ENCODE data around the gene CEP128.

The CEP128 gene

DNA sequence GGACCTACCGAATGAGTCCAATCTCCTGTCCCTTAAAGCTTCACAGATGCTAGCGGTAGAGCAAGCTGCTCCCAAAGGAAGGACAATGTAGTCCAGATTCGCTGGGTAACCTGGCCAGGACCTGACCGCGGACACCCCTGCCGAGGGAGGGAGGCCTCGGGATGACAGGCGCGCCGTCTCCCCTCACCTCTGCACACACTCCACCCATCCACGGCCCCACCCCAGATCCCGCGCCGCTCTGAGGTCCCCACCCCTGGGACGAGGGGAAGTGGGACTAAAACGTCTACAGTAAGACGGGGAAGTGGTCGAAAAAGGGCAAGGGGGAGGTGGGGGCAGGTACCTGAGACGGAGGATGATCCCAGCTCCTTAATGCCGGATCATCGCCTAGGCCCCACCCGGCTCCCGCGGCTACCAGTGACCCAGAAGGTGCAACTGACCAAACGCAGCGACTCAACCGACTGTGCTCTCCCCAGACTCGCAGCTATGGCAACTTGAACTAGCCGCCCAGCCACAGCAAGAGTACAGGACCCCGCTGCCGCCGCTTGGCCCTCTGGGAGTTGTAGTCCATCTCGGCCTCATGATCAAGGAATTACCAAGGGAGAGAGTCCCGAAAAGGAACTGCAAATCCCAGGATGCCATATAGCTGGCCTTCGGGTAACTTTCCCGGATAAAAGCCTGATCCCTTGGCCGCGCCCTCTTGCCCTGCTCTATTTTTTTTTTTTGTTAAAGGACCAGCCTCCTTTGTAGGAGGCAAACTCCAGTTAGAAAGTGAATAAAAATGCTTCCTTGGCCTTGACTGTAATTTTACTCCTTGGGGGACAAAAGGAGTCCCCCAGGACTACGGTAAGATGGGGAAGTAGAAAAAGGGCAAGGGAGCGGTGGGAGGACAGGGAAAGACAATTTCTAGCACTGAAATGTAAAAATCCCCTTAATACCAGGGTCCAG is at the start of gene CEP128:
CEP128 (minus strand) TSS at position 498 of the 945 bp plus-strand sequence.
- TF ChIP-seq GATA3 (IDR thresholded peaks at IDR 0.05; ENCODE audit: low read depth, low read length) (no peak), GATA2 (IDR thresholded peaks at IDR 0.05; ENCODE audit: low read depth, low read length) (no peak)

DNA sequence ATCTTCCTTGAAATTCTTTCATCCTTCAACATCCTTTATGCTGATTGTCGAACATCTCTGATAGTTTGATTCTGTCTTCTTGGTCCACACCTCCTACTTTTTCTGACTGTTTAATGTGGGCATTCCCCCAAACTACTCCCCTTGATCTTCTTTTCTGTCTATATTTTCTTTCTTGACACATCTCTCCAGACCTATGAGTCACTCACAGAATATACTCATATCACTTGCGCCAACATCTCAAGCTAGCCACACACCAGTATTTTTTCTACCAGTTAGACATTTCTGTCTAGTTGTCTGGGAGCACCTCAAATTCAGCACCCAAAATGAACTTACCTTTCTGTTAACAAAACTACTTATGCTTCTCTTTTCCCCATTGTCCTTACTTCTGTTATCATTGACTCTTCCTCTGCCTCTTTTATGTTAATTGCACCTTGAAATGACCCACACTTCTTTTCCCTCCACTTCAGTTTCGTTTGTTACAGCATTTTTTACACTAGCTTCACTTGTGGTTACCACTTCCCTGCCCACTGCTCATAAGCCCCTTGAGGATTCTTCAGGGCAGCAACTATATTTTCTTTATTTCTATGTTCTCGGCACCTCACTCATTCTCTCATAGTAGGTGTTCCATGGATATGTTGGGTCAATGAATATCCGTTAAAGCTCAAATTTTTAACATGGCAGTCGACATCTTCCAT is 47.3 kb upstream of the CEP128 start:
- TF ChIP-seq GATA3 (IDR thresholded peaks at IDR 0.05; ENCODE audit: low read depth, low read length): no peak
- no peak for TF ChIP-seq GATA2 (IDR thresholded peaks at IDR 0.05; ENCODE audit: low read depth, low read length)

DNA sequence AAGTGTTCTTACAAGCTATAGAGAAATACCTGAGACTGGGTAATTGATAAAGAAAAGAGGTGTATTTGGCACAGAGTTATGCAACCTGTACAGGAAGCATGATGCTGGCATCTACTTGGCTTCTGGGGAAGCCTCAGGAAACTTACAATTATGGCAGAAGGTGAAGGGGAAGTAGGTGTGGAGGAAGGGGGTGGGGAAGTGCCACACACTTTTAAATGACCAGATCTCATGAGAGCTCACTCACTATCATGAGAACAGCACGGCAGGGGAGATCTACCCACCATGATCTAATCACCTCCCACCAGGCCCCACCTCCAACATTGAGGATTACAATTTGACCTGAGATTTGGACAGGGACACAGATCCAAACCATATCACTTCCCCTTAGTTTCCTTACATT is 46.7 kb upstream of the CEP128 start:
- TF ChIP-seq GATA3 (IDR thresholded peaks at IDR 0.05; ENCODE audit: low read depth, low read length): no peak
- no peak for TF ChIP-seq GATA2 (IDR thresholded peaks at IDR 0.05; ENCODE audit: low read depth, low read length)

DNA sequence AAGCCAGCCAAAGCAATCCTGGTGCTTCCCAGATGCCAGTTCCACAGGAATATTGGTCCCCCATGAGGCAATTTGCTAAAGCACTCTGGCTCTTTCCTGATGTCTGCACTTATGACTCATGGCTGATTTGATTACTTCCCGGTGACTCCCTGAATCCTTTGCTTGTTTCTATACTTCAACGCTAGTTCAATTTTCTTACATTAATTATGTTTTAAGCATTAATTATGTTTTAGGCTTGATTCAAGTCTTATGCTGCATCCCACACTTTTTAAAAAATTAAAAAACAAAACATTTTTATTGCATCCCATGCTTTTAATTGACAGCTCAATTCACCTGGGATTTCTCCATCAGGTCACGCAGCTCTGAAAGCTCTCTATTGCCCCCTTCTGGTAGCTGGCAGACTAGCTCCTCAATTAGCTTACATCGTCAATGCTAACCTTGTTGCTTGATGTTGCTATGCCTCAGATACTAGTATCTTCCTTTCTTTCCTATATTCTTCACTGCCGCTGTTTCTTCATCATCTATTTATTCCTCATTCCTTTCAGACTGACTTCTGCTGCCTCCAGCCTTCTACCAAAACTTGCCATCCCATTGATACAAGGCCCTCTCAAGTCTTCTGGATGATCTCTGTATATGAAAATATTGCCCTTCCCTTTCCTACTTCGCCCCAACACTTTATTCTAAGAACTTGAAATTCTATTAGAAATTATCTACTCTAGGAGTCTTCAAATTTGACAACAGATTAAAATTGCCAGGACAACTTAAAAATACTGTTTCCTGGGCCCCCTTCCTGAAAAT is 45.9 kb upstream of the CEP128 start:
- TF ChIP-seq GATA3 (IDR thresholded peaks at IDR 0.05; ENCODE audit: low read depth, low read length) (no peak), GATA2 (IDR thresholded peaks at IDR 0.05; ENCODE audit: low read depth, low read length) (no peak)

DNA sequence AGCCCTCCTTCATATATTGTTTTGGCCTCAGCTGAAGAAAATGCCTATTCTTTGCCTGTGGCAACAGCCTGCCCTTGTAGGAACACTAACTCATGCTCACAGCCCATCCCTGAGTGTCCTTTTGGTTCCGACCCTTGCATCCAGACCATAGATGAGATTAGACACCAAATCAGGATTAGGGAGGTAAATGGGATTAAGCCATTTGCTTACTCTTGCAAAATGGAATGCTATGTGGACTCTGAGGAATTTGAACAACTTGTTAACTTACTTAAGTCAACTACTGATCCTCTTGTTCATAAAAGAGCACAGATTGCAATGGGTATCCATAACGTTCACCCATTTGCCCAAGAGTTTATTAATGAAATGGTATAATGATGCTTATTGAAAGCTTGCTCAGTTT is 41.2 kb upstream of the CEP128 start:
- TF ChIP-seq GATA2 (IDR thresholded peaks at IDR 0.05; ENCODE audit: low read depth, low read length): no peak
- no peak for TF ChIP-seq GATA3 (IDR thresholded peaks at IDR 0.05; ENCODE audit: low read depth, low read length)

DNA sequence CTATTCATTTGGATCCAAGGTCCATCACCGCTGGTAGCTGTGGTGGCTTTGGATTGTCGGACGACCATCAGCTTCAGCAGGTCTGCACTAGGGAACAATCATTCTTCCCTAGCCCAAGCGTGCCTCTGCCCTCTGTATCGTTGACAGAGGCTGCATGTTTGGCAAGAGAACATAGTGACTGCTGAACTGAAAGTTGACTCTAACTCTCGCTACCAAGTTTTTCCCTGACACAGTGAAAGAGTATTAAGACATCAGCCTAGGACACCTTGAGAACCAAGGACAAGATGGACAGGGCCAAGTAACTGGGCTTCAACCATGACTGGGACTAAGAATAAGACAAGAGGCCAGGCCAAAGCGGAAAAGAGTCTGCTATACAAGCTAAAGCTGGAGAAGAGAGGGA is 40.1 kb upstream of the CEP128 start:
- no peak for TF ChIP-seq GATA3 (IDR thresholded peaks at IDR 0.05; ENCODE audit: low read depth, low read length)
- no peak for TF ChIP-seq GATA2 (IDR thresholded peaks at IDR 0.05; ENCODE audit: low read depth, low read length)

DNA sequence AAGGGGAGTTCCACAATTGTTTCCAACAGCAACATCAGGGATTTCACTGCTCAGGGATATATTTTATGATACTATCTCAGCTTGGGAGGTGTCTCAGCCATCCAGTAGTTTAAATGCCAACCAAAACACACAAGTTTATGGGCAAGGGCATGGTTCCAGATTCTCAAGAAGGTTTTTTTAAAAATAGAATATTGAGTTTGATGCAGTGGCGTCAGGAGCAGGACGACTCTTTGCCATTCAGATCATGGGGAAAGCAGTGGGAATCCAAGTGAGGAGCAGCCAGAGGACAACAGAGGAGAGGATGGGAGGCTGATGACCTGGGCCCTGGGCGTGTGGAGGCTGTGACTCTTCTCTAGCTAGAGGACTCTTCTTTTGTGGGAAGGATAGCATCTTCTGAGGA is 39.6 kb upstream of the CEP128 start:
- TF ChIP-seq GATA3 (IDR thresholded peaks at IDR 0.05; ENCODE audit: low read depth, low read length): no peak
- no peak for TF ChIP-seq GATA2 (IDR thresholded peaks at IDR 0.05; ENCODE audit: low read depth, low read length)

DNA sequence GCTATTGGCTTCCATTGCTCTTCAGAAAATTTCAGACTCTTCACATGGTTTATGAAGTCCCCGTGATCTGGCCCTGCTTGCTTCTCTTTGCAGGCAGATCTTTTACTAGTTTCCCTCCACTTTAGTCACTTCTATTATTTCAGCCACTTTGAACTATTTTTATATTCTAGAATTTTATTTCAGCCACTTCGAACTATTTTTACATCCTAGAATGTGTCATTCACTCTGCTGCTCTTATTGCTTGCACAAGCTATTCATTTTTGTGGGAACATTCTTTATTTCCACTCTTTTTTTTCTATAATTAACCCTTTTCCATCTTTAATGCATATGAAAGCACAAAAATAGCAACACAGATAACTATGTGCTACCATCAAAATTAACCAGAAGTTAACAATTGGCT is 38.4 kb upstream of the CEP128 start:
- TF ChIP-seq GATA3 (IDR thresholded peaks at IDR 0.05; ENCODE audit: low read depth, low read length): no peak
- TF ChIP-seq GATA2 (IDR thresholded peaks at IDR 0.05; ENCODE audit: low read depth, low read length): no peak

DNA sequence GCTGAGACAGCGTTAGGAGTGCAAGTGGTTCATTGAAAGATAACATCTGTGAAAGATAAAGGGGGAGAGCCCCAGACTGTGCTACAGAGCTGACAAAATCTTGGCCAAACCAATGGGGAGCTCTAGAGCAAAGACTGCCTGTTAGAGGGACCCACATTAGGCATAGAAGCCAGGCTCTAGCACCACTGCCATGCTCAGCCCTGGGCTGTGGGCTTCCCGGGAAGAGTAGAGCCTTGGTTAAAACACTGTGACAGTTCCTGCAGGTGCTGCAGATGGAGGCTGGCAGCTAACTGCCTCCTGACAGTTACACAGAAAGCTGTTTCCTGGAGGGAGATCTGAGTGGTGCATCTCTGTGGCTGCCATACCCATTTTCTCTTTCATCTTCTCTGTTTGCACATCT is 36.9 kb upstream of the CEP128 start:
- TF ChIP-seq GATA3 (IDR thresholded peaks at IDR 0.05; ENCODE audit: low read depth, low read length) (no peak), GATA2 (IDR thresholded peaks at IDR 0.05; ENCODE audit: low read depth, low read length) (peak; percentile 56; the same call in 1 of the 2 replicates)

DNA sequence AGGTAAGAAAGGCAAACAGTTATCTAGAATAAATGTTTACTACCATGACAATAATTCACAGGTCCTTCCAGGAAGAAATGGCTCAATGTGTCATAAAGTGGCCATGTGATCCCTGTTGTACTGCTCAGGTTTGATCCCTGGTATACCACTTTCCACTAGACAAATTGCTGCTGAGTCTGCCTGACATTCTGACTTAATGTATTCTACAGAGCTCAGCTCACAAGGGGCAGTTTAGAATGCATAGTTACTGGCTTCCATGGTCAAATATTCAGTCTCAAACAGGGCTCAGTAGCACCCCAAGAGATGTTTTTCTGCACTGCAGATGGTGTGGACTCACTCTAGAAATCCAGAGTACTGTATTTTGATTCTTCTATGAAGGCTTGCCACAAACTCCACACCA is 35.7 kb upstream of the CEP128 start:
- TF ChIP-seq GATA2 (IDR thresholded peaks at IDR 0.05; ENCODE audit: low read depth, low read length): no peak
- no peak for TF ChIP-seq GATA3 (IDR thresholded peaks at IDR 0.05; ENCODE audit: low read depth, low read length)

DNA sequence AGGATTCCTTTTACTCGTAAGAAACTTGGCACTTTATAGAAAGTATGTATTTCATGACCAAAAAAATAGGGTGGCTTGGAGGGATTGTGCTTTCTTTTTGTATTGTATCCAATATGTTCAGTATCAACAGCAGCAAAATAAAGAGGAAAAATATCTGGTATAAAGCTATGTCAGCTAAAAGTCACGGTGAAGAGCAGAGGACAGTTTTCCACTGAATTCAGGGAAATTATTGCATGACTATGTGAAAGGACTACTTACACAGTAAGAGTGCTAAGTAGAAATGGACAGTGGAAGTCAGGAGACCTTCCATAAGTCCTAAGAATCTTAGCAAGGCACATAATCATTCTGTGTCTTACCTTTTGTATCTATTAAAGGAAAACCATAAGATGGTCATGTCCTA is 33.1 kb upstream of the CEP128 start:
- no peak for TF ChIP-seq GATA2 (IDR thresholded peaks at IDR 0.05; ENCODE audit: low read depth, low read length)
- TF ChIP-seq GATA3 (IDR thresholded peaks at IDR 0.05; ENCODE audit: low read depth, low read length): no peak

DNA sequence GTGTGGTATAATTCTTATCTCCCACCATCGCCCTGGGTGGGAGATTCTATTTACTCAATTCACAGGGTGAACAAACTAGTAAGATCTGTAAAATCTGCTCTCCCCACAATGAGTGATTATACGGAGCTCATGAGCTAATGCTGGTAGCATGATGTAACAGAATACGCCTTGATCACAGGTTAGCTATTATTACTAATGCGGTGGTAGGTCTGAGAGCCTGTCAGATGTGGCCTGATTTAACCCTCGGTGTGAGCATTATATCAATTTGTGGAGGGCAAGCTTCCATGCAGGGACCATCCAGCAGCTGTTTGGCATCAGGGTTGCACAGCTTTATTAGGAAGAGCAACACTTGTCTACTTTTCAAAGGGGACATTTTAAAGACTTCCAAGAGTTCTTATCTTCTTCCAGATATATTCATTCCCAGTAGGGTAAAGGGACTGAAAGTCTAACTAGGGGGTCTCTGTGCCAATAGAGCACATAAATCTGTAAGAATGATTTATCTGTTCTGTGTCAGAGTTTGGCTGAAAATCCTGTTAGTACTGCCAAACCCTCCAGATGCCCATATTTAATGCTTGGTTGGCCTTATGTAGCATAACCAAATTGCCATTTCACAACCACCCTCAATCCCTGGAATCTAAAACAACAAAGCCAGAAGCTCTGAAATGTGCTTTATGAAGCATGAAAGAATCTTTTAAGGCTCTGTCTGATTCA is 32.5 kb upstream of the CEP128 start:
- TF ChIP-seq GATA3 (IDR thresholded peaks at IDR 0.05; ENCODE audit: low read depth, low read length): no peak
- no peak for TF ChIP-seq GATA2 (IDR thresholded peaks at IDR 0.05; ENCODE audit: low read depth, low read length)

DNA sequence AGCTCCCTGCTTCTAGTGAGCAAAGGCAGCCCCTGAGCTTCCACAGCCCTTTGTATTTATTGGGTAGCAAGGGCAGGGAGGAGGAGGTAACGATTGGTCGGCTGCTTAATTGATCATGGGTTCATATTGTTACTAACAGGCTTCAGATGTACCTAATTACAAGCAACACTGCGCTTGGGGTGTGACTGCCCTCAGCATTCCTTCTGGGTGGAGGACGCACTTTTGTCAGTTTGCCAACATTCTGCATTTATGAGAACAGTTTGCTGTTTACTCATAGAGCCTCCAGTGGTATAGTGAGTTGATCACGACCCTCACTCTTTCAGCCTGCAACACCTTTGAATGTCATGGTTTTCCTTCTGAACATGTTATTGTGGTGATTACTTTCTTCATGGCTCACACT is 23.5 kb upstream of the CEP128 start:
- no peak for TF ChIP-seq GATA2 (IDR thresholded peaks at IDR 0.05; ENCODE audit: low read depth, low read length)
- TF ChIP-seq GATA3 (IDR thresholded peaks at IDR 0.05; ENCODE audit: low read depth, low read length): no peak

Data from SH-SY5Y (cell line).